Retinal pigment epithelial cell (primary cell): ENCODE measurements around the gene BCL7C.
A peak's percentile ranks its signal among the peaks of the same experiment; 100 is the strongest.
"Not testable (repeated sequence)": the region's sequence is repeated elsewhere in the genome, so short reads cannot be mapped to it uniquely, and the experiment has no call there.

Source experiments
- DNase-seq: peaks from one replicate; pipeline ENCODE4 v3.0.0-alpha.2; 2010; ENCODE audit warnings: low read depth
- H3K4me3 ChIP-seq: 2 replicates; pipeline ENCODE4 v1.5.1; 2011; ENCODE audit warnings: mild to moderate bottlenecking, low read length, control low read depth, moderate library complexity
- CTCF ChIP-seq: conservative IDR thresholded peaks from 2 replicates; pipeline ENCODE4 v1.5.1; 2011; ENCODE audit warnings: low read depth, low read length, control low read depth, inconsistent platforms

The BCL7C gene

GRCh38 chr16:30893744-30894539 lies at the start of gene BCL7C:
TSS of gene BCL7C (minus strand) at chr16:30894077. CDS start at chr16:30893944, 133 bp downstream.
- peak within 1 kb of the TSS; percentile 80 for H3K4me3 ChIP-seq
- peak; percentile 38 for TF ChIP-seq CTCF
- DNase-seq, result peak; percentile 42

DNA sequence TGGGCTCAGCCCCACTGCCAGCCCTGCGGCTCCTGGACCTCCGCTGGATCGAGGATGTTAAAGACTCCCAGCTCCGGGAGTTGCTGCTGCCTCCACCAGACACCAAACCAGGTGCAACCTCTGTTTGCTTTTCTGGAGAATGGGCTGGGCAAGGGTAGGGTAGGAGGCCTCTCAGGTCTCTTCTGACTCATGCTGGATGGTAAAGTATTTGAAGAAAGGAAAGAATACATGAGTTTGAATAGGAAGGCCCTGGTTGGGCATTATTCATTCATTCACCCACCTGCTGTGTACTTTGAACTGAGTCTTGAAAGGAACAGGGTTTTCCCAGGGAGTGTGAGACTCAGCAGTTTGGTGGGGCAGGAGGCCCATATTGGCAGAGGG lies 48.5 kb upstream of the BCL7C start:
- no peak for DNase-seq
- no peak overlapping the region for H3K4me3 ChIP-seq
- no peak for TF ChIP-seq CTCF

DNA sequence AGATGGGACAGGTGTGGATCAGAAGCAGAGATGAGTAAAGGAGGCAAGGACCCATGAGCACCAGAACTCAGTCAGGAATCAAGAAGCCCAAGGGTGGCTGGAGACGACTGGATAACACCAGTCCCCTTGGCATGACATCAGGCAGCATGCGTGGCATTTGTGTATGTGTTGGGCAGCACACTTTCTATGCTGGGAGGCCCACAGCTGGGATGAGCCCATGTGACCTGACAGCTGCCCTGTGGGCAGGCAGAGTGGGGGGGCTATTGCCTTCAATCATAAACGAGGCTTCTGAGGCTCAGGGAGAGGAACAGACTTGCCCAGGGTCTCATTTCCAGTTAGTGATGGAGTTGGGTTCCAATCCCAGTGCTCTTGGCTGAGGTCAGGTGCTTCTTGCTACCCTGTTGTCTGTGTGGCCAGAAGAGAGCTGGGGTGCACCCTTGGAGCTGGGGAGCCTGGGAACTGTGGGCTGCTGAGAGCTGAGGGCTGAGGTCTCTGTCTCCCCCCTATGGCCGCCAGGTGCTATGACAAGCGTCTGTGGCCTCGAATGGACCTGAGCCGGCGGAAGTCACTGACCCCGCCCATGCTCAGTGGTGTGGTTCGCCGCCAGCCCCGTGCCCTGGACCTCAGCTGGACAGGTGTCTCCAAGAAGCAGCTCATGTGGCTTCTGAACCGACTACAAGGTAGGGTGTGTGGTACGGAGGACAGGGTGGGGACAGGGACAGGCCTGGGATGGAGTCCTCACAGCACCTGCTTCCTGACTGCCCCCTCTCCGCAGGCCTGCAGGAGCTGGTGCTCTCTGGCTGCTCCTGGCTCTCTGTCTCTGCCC lies 47.9 kb upstream of the BCL7C start:
- TF ChIP-seq CTCF, result peak; percentile 94
- H3K4me3 ChIP-seq, result no peak overlapping the region
- DNase-seq, result no peak

GRCh38 chr16:30939571-30939970 lies 45.7 kb upstream of the BCL7C start:
- H3K4me3 ChIP-seq, DNase-seq: not testable (repeated sequence)

GRCh38 chr16:30937692-30938091 lies 43.8 kb upstream of the BCL7C start:
- TF ChIP-seq CTCF, result no peak
- no peak for DNase-seq
- no peak overlapping the region for H3K4me3 ChIP-seq

GRCh38 chr16:30934827-30935557 lies 41.1 kb upstream of the BCL7C start:
- peak; percentile 71 for TF ChIP-seq CTCF
- H3K4me3 ChIP-seq, result no peak overlapping the region
- DNase-seq, result no peak

- no peak for DNase-seq
- no peak overlapping the region for H3K4me3 ChIP-seq
- no peak for TF ChIP-seq CTCF
These were observed 37.3 kb upstream of the BCL7C start for GRCh38 chr16:30931068-30931650.
